ENCODE data around the gene STXBP3.
A peak's percentile ranks its signal among the peaks of the same experiment; 100 is the strongest.

STXBP3 gene

GRCh38 chr1:108808438-108808837, 62.0 kb downstream of the STXBP3 start:
- DNase-seq: no peak

GRCh38 chr1:108811611-108812010, 65.1 kb downstream of the STXBP3 start:
- DNase-seq: no peak

GRCh38 chr1:108813326-108813725, 66.9 kb downstream of the STXBP3 start:
- no peak for DNase-seq

DNA sequence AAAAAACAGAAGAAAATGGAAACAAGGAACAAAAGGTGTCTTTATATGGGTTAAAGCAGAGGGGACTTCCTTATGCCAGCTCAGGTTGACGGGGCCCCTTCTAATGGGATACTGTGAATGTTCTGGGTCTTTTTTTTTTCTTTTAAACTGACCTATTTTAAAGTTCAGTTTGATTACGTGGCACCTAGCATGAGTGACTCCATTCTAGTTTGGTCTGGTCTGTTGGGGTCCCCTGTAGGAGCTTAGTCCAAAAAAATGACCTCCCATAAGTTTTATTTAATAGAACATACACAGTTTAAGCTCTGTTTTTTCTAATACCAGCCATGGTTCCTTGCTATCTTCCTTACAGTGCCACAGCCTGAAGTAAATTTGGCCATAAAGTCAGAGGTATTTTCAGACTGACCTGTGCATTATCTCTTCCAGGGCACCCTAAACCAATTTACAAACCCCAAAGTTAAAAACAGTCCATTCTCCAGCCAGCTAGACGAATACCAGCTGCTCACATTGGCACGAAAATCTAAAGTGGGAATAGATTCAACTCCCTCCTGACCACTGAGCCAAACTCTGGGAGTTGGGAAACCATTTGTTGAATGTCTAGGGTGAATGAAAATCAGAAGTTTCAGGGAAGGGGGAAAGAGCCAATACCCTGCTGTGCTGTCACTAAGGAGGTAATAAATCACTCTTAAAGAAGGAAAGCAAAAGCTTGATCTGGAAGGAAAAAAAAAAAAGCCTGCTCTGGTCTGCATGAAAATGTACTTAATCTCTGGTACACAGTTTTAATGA, 68.1 kb downstream of the STXBP3 start:
- DNase-seq: no peak

DNA sequence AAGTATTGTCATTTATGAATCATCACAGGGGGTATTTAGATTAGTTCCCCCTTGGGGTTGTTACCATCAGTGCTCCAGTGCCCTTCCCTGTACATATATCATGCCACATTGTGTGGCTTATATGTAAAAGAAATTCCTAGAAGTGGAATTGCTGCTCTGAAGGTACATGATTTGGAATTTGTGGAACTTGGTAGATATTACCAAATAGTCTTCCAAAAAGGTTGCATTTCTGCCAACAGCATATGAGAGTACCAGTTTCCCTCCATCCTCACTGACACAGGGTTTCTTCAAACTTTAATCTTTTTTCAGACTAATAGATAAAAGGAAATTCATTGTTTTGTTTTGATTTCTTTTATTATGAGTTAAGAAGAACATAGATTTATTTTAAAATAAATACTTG, 69.1 kb downstream of the STXBP3 start:
- DNase-seq: no peak

- peak; percentile 28 for DNase-seq
Observed at GRCh38 chr1:108816049-108816893, 69.8 kb downstream of the STXBP3 start.

DNA sequence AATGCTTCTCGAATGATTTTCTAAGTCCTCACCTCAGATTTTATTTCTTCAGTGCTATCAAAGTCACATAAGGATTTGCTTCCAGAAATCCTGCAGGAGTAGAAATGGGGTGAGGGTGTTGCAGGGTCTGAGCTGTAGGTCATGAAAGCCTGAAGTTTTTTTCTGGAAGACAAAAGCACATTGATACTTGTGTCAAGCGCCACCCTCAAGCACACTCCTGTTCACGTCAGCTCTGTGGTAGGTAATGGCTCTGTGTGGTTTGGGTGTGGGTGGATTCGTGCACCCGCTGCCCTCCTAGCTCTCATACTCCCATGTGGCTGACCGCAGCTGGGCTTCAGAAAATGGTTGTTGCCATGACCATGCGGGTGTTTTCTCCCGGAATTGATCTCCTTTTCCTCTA, 70.5 kb downstream of the STXBP3 start:
- no peak for DNase-seq

DNA sequence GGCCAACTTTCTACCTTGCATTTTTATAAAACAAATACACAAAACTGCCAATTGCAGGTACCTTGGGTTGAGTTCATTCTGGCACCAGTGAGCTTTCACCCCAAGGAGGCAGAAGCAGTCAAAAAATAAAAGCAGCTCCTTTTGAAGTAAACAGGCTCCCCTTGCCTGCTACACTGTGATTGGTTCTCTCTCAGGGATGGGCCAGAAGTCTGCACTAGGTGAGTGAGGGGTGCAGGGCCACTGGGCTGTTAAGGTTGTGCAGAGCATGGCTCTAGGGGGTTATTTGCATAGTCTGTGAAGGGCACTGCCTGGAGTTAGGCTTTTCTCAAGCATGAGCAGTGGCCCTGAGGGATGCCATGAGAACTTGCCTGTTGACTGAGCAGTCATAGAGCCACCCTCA, 71.3 kb downstream of the STXBP3 start:
- no peak for DNase-seq

GRCh38 chr1:108819878-108820277, 73.4 kb downstream of the STXBP3 start:
- DNase-seq: no peak

DNA sequence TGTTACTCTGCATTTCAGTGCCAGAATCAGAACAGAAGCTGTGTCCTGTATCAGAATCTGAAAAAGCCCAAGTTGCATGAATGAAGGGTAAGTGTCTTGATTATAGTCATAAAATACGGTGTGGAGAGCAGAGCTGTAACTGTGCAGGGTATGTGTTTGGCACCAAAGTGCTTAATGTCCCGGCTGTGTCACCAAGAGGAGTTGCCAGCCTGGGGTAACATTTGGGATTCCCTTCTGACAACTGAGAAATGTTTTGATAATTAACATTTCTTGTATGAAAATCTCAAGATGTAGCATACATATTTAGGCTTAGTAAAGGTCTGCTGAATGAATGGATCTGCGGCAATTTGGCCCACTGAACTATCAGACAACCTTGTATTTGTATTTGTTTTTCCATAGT, 77.2 kb downstream of the STXBP3 start:
- DNase-seq: no peak

GRCh38 chr1:108824051-108824450, 77.6 kb downstream of the STXBP3 start:
- DNase-seq: no peak

- no peak for DNase-seq
Observed at GRCh38 chr1:108826081-108826635, 79.7 kb downstream of the STXBP3 start.

- peak; percentile 39 for DNase-seq
Observed at GRCh38 chr1:108828074-108828961, 81.8 kb downstream of the STXBP3 start.

DNA sequence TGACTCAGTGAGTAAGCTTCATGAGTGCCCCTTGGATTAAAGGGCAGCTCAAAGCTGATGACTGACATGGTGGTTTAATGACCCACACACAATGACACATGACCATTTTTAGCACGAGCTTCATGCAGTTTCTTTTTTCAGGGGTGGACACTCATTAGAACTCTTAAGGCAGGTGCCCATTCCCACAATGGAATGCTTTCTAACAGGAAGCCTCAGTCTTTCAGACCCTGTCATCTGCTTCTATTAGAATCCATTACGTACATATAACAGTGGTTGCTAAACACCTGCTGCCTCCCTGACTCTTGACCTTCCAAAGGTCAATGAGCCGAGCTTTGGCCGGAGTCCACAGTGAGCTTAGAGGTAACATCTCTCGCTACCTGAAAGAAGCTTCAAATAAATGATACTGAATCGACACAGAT, 83.0 kb downstream of the STXBP3 start:
- DNase-seq: peak; percentile 35

GRCh38 chr1:108830119-108831008, 83.9 kb downstream of the STXBP3 start:
- DNase-seq: no peak

DNA sequence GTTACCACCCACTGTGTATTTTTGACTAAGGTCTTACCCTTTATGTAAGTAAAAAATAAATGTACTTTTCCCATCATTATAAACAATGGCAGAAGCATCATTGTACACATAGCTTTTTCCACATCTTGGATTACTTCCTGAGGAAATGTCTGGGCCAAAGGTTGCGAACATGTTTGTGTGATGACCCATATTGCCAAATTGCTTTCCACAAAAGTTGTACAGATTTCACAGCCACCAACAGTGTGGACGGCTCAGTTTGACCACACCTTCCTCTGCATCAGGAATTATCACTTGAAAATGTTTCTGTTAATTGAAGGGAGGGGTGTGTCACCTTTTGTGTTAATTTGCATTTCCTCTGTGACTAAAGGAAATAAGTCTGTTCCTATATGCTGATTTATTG, 84.8 kb downstream of the STXBP3 start:
- DNase-seq: no peak

GRCh38 chr1:108832929-108833328, 86.5 kb downstream of the STXBP3 start:
- no peak for DNase-seq

DNA sequence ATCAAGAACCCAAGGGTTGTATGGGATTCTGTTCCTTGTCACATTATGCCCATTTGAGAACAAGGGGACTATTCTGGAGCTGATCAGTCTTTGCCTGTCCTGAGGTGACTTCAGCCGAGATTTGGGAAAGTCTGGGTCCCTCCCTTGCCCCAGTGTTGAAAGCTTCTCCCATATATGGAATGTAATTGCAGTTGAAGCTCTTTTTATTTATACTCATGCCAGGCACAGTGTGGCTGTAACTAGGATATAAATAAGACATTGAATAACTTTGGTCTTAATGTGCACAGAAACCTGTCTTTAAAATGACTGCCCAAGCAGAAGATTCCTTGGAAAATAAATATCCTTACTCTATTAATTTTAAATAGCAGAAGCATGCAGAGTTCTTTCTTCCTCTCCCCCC, 95.2 kb downstream of the STXBP3 start:
- no peak for DNase-seq

DNA sequence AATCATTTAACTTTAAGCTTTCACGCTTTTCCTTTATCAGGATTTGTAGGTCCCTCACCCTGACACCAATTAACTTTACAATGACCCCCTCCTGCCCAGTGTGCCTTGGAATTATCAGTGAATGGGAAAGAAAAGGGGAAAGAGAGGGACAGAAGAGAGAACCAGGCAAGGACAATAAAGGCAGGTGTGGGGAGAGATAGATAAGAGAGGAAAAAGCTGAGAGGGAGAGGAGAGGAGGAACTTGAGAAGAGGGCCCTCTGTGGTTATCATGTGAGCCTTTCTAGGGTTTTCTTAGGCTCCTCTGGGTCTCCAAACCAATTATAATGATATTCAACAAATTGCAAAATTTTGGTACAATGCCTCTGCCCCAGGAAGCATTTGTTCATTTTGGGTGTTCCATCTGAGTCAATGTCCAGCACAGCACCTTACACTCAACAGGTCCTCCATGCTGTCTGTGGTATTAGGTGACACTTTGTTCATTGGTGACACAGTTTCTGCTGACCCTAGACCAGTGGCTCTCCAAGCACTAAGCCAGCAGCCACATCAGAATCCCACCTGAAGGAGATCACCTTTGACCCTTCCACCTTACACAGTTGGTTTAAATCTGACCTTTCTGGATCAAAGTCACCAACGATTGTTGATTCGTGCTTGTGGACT, 96.2 kb downstream of the STXBP3 start:
- no peak for DNase-seq

DNA sequence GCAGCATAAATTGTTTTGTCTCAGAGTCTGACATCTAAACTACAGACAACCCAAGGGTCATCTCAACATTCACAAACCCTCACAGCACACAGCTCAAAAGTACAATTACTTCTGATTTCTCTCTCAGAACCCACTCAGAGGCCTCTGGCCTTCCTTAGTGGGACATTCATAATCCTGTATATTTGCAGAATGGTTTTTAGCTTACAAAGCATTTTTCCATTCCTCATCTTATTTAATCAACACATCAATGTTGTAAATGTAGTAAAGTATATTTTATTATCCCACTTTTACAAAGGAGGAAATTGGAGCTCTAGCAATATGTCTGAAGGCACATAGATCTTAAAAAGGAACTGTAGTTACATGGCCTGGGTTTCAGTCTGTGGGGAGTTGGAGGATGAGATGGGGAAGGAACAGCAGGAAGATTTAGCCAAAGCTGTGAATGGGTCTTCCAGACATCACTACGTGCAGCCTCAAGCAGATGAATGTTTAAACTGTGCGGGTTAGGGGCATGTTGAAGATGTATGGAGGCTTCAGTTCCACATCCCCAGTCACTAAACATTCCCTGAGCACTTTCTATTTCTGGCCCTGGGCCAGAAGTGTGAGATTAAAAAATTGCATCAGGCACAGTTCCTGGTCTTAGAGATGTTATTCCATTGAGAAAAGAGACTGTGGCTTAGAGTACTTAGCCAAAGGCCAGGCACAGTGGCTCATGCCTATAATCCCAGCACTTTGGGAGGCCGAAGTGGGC, 97.1 kb downstream of the STXBP3 start:
- DNase-seq: no peak
